Chondrocyte (in vitro differentiated cells): Measurements from ENCODE around the gene TMEM132C. TPM values are rescaled to one million over a fixed set of nuclear protein-coding genes. Genes with fewer than 3 reads are reported as not detected.

Experiments used
- DNase-seq: peaks from one replicate; pipeline ENCODE4 v3.0.0; 2021; ENCODE audit warnings: mixed read lengths, low spot score
- H3K27ac Mint-ChIP-seq: one replicate; pipeline ENCODE4 v1.8.0; 2021; ENCODE audit warnings: mild to moderate bottlenecking, moderate library complexity, mixed read lengths; ENCODE audit not compliant: unreplicated experiment
- H3K27me3 Mint-ChIP-seq: 2 replicates; pipeline ENCODE4 v1.8.0; 2021; ENCODE audit warnings: low read depth, mixed read lengths
- H3K36me3 Mint-ChIP-seq: 2 replicates; pipeline ENCODE4 v1.8.0; 2021; ENCODE audit warnings: low read depth, mixed read lengths
- H3K4me1 Mint-ChIP-seq: 2 replicates; pipeline ENCODE4 v1.8.0; 2021; ENCODE audit warnings: low read depth, mild to moderate bottlenecking, mixed read lengths
- H3K4me3 Mint-ChIP-seq: one replicate; pipeline ENCODE4 v1.8.0; 2021; ENCODE audit warnings: mild to moderate bottlenecking, moderate library complexity, mixed read lengths; ENCODE audit not compliant: unreplicated experiment
- H3K9me3 Mint-ChIP-seq: 2 replicates; pipeline ENCODE4 v1.8.0; 2021; ENCODE audit warnings: low read depth, mixed read lengths
- CTCF ChIP-seq: fragments of 200-600 bp; sonication (generic); IDR thresholded peaks from 2 replicates; pipeline ENCODE4 v1.5.0; 2021; ENCODE audit warnings: antibody characterized with exemption, mild to moderate bottlenecking, moderate library complexity
- total RNA-seq: library from RNA; stranded (reverse); gene quantifications from 3 replicates; pipeline ENCODE4 v1.2.1, GENCODE V29; 2021

TMEM132C gene
- total RNA-seq, 1 donor from 2014 or later: not detected

- Mint-ChIP-seq H3K27me3 (no peaks in the 10 kb centered on the region), H3K27ac (no peak overlapping the region), H3K4me3 (no peak overlapping the region), H3K36me3 (no peaks in the 10 kb centered on the region), H3K4me1 (no peaks in the 10 kb centered on the region), H3K9me3 (peaks cover 7% of the 10 kb centered on the region)
- TF ChIP-seq CTCF: no peak
- DNase-seq: no peak
These were observed 340.0 kb downstream of the TMEM132C start for GRCh38 chr12:128606970-128607369.

- Mint-ChIP-seq H3K4me1 (no peaks in the 10 kb centered on the region), H3K27ac (no peak overlapping the region), H3K4me3 (no peak overlapping the region), H3K27me3 (no peaks in the 10 kb centered on the region), H3K9me3 (peaks cover 7% of the 10 kb centered on the region), H3K36me3 (no peaks in the 10 kb centered on the region)
- TF ChIP-seq CTCF: no peak
- DNase-seq: no peak
These were observed 340.7 kb downstream of the TMEM132C start for GRCh38 chr12:128607641-128608040.

DNA sequence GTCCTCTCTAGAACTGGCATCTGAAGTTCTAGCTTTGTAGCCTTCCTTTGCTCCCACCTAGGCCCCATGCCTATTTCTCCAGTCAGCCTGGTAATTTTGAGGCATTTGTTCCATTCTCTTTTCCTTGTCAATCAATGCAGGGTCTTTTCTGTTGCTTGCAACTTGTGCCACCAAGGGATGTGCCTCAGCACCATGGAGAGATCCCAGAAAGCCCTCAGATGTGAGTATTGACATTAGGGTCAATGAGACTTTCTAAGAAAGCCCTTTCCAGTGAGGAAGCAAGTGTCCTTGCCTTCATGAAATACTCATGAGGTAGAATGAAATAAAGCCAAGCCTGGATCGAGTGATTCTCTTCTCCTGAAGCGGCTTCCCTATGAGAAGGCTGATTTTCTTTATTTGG, 342.9 kb downstream of the TMEM132C start:
- Mint-ChIP-seq H3K36me3 (no peaks in the 10 kb centered on the region), H3K9me3 (peaks cover 7% of the 10 kb centered on the region), H3K27ac (no peak overlapping the region), H3K27me3 (no peaks in the 10 kb centered on the region), H3K4me3 (no peak overlapping the region), H3K4me1 (no peaks in the 10 kb centered on the region)
- TF ChIP-seq CTCF: no peak
- DNase-seq: no peak

DNA sequence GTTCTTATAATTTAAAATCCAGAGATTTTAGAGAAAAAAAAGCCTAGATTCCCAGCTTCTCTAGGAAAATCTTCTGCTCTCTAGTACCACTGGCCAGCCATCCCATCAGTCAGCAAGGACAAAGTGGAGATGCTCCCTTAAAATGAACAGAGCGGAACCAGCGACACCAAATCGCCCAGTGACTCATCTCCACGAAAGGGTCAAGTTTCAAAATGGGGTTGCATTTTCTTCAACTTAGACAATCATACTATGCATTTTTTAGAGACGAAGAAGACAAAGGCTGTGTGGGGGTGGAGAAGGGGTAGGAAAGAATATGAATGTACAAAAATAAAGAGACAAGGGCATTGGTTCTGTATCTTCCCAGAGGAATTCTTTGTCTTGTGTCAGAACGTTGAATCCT, 344.8 kb downstream of the TMEM132C start:
- H3K27ac Mint-ChIP-seq: no peak overlapping the region
- peaks cover 12% of the 10 kb centered on the region for H3K9me3 Mint-ChIP-seq
- no peaks in the 10 kb centered on the region for H3K27me3 Mint-ChIP-seq
- H3K4me3 Mint-ChIP-seq: no peak overlapping the region
- TF ChIP-seq CTCF: no peak
- H3K4me1 Mint-ChIP-seq: no peaks in the 10 kb centered on the region
- no peak for DNase-seq
- H3K36me3 Mint-ChIP-seq: no peaks in the 10 kb centered on the region

GRCh38 chr12:128612150-128612850, 345.3 kb downstream of the TMEM132C start:
- Mint-ChIP-seq H3K4me1 (no peaks in the 10 kb centered on the region), H3K36me3 (no peaks in the 10 kb centered on the region), H3K9me3 (peaks cover 16% of the 10 kb centered on the region), H3K27ac (no peak overlapping the region), H3K4me3 (no peak overlapping the region), H3K27me3 (no peaks in the 10 kb centered on the region)
- TF ChIP-seq CTCF: no peak
- no peak for DNase-seq
